ENCODE data around the gene NOB1.
A peak's percentile ranks its signal among the peaks of the same experiment; 100 is the strongest.

NOB1 gene

GRCh38 chr16:69754469-69755310 is at the start of gene NOB1:
Gene NOB1 (minus strand): TSS chr16:69754926. CDS start chr16:69754910, 16 bp downstream.
- ATAC-seq (ENCODE audit: insufficient read depth, low read depth) (peak; percentile 96), DNase-seq (peak; percentile 97)
- peak within 1 kb of the TSS; percentile 45 to 78 for H3K4me3 ChIP-seq (ENCODE audit: low read depth in 1 of 2, low read length in 2 of 2)
- peak within 1 kb of the TSS; percentile 82 for H3K4me2 ChIP-seq (ENCODE audit: insufficient read depth, low read length)
- H3K9ac ChIP-seq (ENCODE audit: low read depth, low read length), result peak within 1 kb of the TSS; percentile 72
- H3K79me2 ChIP-seq (ENCODE audit: insufficient read depth, low read length), result peaks cover 45% of the 10 kb centered on the region
- H3K27me3 ChIP-seq (ENCODE audit: insufficient read depth, low read length, poor library complexity), result no peaks in the 10 kb centered on the region
- H3K36me3 ChIP-seq (ENCODE audit: insufficient read depth, low read length), result peaks cover 32% of the 10 kb centered on the region
- peak within 1 kb of the TSS; percentile 72 for H3K27ac ChIP-seq (ENCODE audit: low read length)
- peaks cover 6% of the 10 kb centered on the region; the same call in 1 of the 2 replicates for H4K20me1 ChIP-seq (ENCODE audit: insufficient read depth, low read length)
- H3K9me3 ChIP-seq (ENCODE audit: insufficient read depth, low read length, severe bottlenecking), result no peaks in the 10 kb centered on the region
- peaks cover 27% of the 10 kb centered on the region for H3K4me1 ChIP-seq (ENCODE audit: insufficient read depth, low read length)
- TF ChIP-seq CTCF (IDR thresholded peaks at IDR 0.05; ENCODE audit: borderline replicate concordance, extremely low read depth, low read length, poor library complexity, severe bottlenecking), result peak; percentile 99
- no peak for TF ChIP-seq EZH2 (IDR thresholded peaks at IDR 0.05; ENCODE audit: borderline replicate concordance, low read depth, low read length, severe bottlenecking)
- peak within 1 kb of the TSS; percentile 97 for H2AFZ ChIP-seq (ENCODE audit: low read depth, low read length)

GRCh38 chr16:69804297-69804696 is 49.6 kb upstream of the NOB1 start:
- Histone ChIP-seq H3K36me3 (ENCODE audit: insufficient read depth, low read length) (peaks cover 5% of the 10 kb centered on the region), H4K20me1 (ENCODE audit: insufficient read depth, low read length) (no peaks in the 10 kb centered on the region), H3K27me3 (ENCODE audit: insufficient read depth, low read length, poor library complexity) (no peaks in the 10 kb centered on the region), H3K27ac (ENCODE audit: low read length) (no peak overlapping the region), H3K4me2 (ENCODE audit: insufficient read depth, low read length) (no peak overlapping the region), H3K9me3 (ENCODE audit: insufficient read depth, low read length, severe bottlenecking) (no peaks in the 10 kb centered on the region), H3K4me3 (ENCODE audit: low read depth in 1 of 2, low read length in 2 of 2) (no peak overlapping the region), H2AFZ (ENCODE audit: low read depth, low read length) (no peak overlapping the region), H3K9ac (ENCODE audit: low read depth, low read length) (no peak overlapping the region), H3K79me2 (ENCODE audit: insufficient read depth, low read length) (no peaks in the 10 kb centered on the region), H3K4me1 (ENCODE audit: insufficient read depth, low read length) (no peaks in the 10 kb centered on the region)
- ATAC-seq (ENCODE audit: insufficient read depth, low read depth), result no peak
- no peak for DNase-seq
- no peak for TF ChIP-seq CTCF (IDR thresholded peaks at IDR 0.05; ENCODE audit: borderline replicate concordance, extremely low read depth, low read length, poor library complexity, severe bottlenecking)
- no peak for TF ChIP-seq EZH2 (IDR thresholded peaks at IDR 0.05; ENCODE audit: borderline replicate concordance, low read depth, low read length, severe bottlenecking)

- ATAC-seq (ENCODE audit: insufficient read depth, low read depth) (no peak), DNase-seq (no peak)
- peaks cover 9% of the 10 kb centered on the region for H3K36me3 ChIP-seq (ENCODE audit: insufficient read depth, low read length)
- H3K27ac ChIP-seq (ENCODE audit: low read length), result no peak overlapping the region
- H3K4me3 ChIP-seq (ENCODE audit: low read depth in 1 of 2, low read length in 2 of 2), result no peak overlapping the region
- H3K4me2 ChIP-seq (ENCODE audit: insufficient read depth, low read length), result no peak overlapping the region
- no peak overlapping the region for H3K9ac ChIP-seq (ENCODE audit: low read depth, low read length)
- TF ChIP-seq CTCF (IDR thresholded peaks at IDR 0.05; ENCODE audit: borderline replicate concordance, extremely low read depth, low read length, poor library complexity, severe bottlenecking), result no peak
- no peak for TF ChIP-seq EZH2 (IDR thresholded peaks at IDR 0.05; ENCODE audit: borderline replicate concordance, low read depth, low read length, severe bottlenecking)
- H3K79me2 ChIP-seq (ENCODE audit: insufficient read depth, low read length), result no peaks in the 10 kb centered on the region
- H4K20me1 ChIP-seq (ENCODE audit: insufficient read depth, low read length), result peaks cover 5% of the 10 kb centered on the region; the same call in 1 of the 2 replicates
- H3K4me1 ChIP-seq (ENCODE audit: insufficient read depth, low read length), result no peaks in the 10 kb centered on the region
- H3K9me3 ChIP-seq (ENCODE audit: insufficient read depth, low read length, severe bottlenecking), result no peaks in the 10 kb centered on the region
- no peaks in the 10 kb centered on the region for H3K27me3 ChIP-seq (ENCODE audit: insufficient read depth, low read length, poor library complexity)
- H2AFZ ChIP-seq (ENCODE audit: low read depth, low read length), result no peak overlapping the region
Observed at GRCh38 chr16:69799611-69800031, 44.9 kb upstream of the NOB1 start.
